Trophoblast cell (in vitro differentiated cells and primary cell): ENCODE measurements around the gene CACNA1C.

Experiments used
- DNase-seq, 2 donors: peaks; one replicate each; pipeline ENCODE4 v3.0.0-alpha.2; 2016
- H2AFZ ChIP-seq: 2 replicates; pipeline ENCODE4 v1.6.1; 2013; ENCODE audit warnings: low read length, moderate library complexity, mild to moderate bottlenecking; ENCODE audit not compliant: insufficient read depth, poor library complexity
- H2AK5ac ChIP-seq: 2 replicates; pipeline ENCODE4 v1.6.1; 2013; ENCODE audit warnings: mild to moderate bottlenecking, low read length
- H2BK120ac ChIP-seq: 2 replicates; pipeline ENCODE4 v1.6.1; 2013; ENCODE audit warnings: low read length, mild to moderate bottlenecking, moderate library complexity; ENCODE audit not compliant: insufficient read depth, poor library complexity
- H2BK12ac ChIP-seq: 2 replicates; pipeline ENCODE4 v1.6.1; 2013; ENCODE audit warnings: mild to moderate bottlenecking, low read length, moderate library complexity
- H2BK5ac ChIP-seq: 2 replicates; pipeline ENCODE4 v1.6.1; 2013; ENCODE audit warnings: low read length, low read depth, moderate library complexity, mild to moderate bottlenecking; ENCODE audit not compliant: poor library complexity
- H3K14ac ChIP-seq: 2 replicates; pipeline ENCODE4 v1.6.1; 2013; ENCODE audit warnings: mild to moderate bottlenecking, low read length
- H3K18ac ChIP-seq: 2 replicates; pipeline ENCODE4 v1.6.1; 2013; ENCODE audit warnings: mild to moderate bottlenecking, low read length
- H3K23ac ChIP-seq: 2 replicates; pipeline ENCODE4 v1.6.1; 2013; ENCODE audit warnings: low read length
- H3K27ac ChIP-seq: 2 replicates; pipeline ENCODE4 v1.5.1; 2013; ENCODE audit warnings: low read depth, mild to moderate bottlenecking, inconsistent platforms, low read length, moderate library complexity
- H3K27me3 ChIP-seq: 2 replicates; pipeline ENCODE4 v1.6.1; 2013; ENCODE audit warnings: inconsistent platforms, mild to moderate bottlenecking, low read length, moderate library complexity; ENCODE audit not compliant: insufficient read depth
- H3K36me3 ChIP-seq, 2 experiments: 1 replicate in 1 of 2; 2 replicates in 1 of 2; pipeline ENCODE4 v1.6.1; 2013; ENCODE audit warnings: low read length in 2 of 2, mild to moderate bottlenecking in 2 of 2, moderate library complexity in 1 of 2; ENCODE audit not compliant: insufficient read depth in 2 of 2, control insufficient read depth in 1 of 2
- H3K4ac ChIP-seq: 2 replicates; pipeline ENCODE4 v1.6.1; 2013; ENCODE audit warnings: low read depth, mild to moderate bottlenecking, low read length, moderate library complexity
- H3K4me1 ChIP-seq, 2 experiments: 1 replicate in 1 of 2; 2 replicates in 1 of 2; pipeline ENCODE4 v1.6.1; 2013; ENCODE audit warnings: low read length in 2 of 2, mild to moderate bottlenecking in 2 of 2, moderate library complexity in 1 of 2; ENCODE audit not compliant: insufficient read depth in 2 of 2, control insufficient read depth in 1 of 2
- H3K4me2 ChIP-seq: 2 replicates; pipeline ENCODE4 v1.6.1; 2013; ENCODE audit warnings: inconsistent platforms, mild to moderate bottlenecking, low read length, moderate library complexity
- H3K4me3 ChIP-seq: 2 replicates; pipeline ENCODE4 v1.5.1; 2013; ENCODE audit warnings: mild to moderate bottlenecking, low read depth, low read length, inconsistent platforms
- H3K79me1 ChIP-seq: one replicate; pipeline ENCODE4 v1.6.1; 2013; ENCODE audit warnings: low read length
- H3K79me2 ChIP-seq: 2 replicates; pipeline ENCODE4 v1.6.1; 2013; ENCODE audit warnings: low read length, mild to moderate bottlenecking; ENCODE audit not compliant: control insufficient read depth, insufficient read depth, poor library complexity
- H3K9ac ChIP-seq: 2 replicates; pipeline ENCODE4 v1.6.1; 2013; ENCODE audit warnings: mild to moderate bottlenecking, low read length
- H3K9me3 ChIP-seq: 2 replicates; pipeline ENCODE4 v1.6.1; 2013; ENCODE audit warnings: low read depth, mild to moderate bottlenecking, control low read depth, inconsistent platforms, low read length; ENCODE audit not compliant: insufficient read depth
- H4K12ac ChIP-seq: 2 replicates; pipeline ENCODE4 v1.6.1; 2013; ENCODE audit warnings: low read depth, mild to moderate bottlenecking, low read length, moderate library complexity
- H4K8ac ChIP-seq: 2 replicates; pipeline ENCODE4 v1.6.1; 2013; ENCODE audit warnings: low read depth, mild to moderate bottlenecking, low read length, moderate library complexity
- H4K91ac ChIP-seq: one replicate; pipeline ENCODE4 v1.6.1; 2013; ENCODE audit warnings: low read depth, mild to moderate bottlenecking, low read length, moderate library complexity
- WGBS: extraction: QIAGEN DNeasy Blood & Tissue Kit; methylation state at CpG from one replicate; pipeline ENCODE4 v1.1.7; 2013; ENCODE audit warnings: missing lambda C conversion rate; ENCODE audit not compliant: insufficient read length, insufficient coverage; ENCODE audit errors: extremely low coverage; 5-methylcytosine and 5-hydroxymethylcytosine counted together

Gene CACNA1C

DNA sequence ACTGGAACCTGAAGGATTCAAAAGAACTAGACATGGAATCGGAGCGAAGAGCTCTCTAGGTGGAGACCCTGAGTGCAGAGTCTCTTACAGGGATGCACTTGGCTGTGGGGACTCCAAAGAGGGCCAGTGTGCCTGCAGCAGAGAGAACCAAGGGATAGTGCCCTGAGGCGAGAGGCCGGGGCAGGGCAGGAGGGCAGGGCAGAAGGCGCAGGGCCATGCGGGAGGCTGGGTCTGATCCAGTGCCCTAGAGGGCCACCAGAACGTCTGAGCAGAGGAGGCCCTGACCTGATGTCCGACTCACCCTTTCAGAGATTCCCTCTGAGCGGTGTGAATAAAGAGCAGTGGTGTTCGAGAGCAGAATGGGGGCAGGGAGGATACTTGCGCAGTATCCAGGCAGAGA is 536.6 kb downstream of the CACNA1C start:
- H3K4me1 ChIP-seq, result no peaks in the 10 kb centered on the region
- H3K9ac ChIP-seq, result no peak overlapping the region
- H4K91ac ChIP-seq, result no peak overlapping the region
- H3K79me1 ChIP-seq, result no peaks in the 10 kb centered on the region
- no peak overlapping the region for H2AK5ac ChIP-seq
- H4K8ac ChIP-seq, result no peak overlapping the region
- no peaks in the 10 kb centered on the region for H3K27me3 ChIP-seq
- H4K12ac ChIP-seq, result no peak overlapping the region
- no peak overlapping the region for H3K4me2 ChIP-seq
- no peak overlapping the region for H3K4me3 ChIP-seq
- H3K14ac ChIP-seq, result no peak overlapping the region
- H2BK5ac ChIP-seq, result no peak overlapping the region
- H3K9me3 ChIP-seq, result peaks cover 12% of the 10 kb centered on the region
- no CpG with 5 or more reads among the region's 11 CpGs for WGBS
- no peak overlapping the region for H3K4ac ChIP-seq
- H2BK12ac ChIP-seq, result no peak overlapping the region
- H3K79me2 ChIP-seq, result no peaks in the 10 kb centered on the region
- H3K18ac ChIP-seq, result no peak overlapping the region
- H3K36me3 ChIP-seq, result peaks cover 4 to 10% of the 10 kb centered on the region in 2 experiments
- no peak overlapping the region for H3K27ac ChIP-seq
- no peak overlapping the region for H2AFZ ChIP-seq
- no peak overlapping the region for H2BK120ac ChIP-seq
- DNase-seq, result peak; percentile 38 to 65
- no peak overlapping the region for H3K23ac ChIP-seq

DNA sequence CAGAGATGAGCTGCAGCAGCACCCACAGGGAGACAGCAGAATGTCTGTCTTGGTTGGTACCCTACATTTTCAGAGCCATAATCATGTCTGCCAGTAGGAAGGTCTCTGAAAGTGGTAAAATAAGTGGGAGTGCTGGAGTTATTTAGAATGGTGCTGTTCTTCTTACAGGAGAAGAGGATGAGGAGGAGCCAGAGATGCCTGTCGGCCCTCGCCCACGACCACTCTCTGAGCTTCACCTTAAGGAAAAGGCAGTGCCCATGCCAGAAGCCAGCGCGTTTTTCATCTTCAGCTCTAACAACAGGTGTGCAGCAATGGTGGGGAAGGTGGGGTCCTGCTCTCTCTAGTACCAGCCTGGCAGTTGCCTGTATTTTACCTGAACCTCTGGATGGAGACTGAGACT is 540.3 kb downstream of the CACNA1C start:
- peaks cover 13% of the 10 kb centered on the region for H3K9me3 ChIP-seq
- no peak overlapping the region for H2AK5ac ChIP-seq
- no peaks in the 10 kb centered on the region for H3K27me3 ChIP-seq
- H2BK12ac ChIP-seq, result no peak overlapping the region
- no peak overlapping the region for H3K4me2 ChIP-seq
- no peak overlapping the region for H3K4me3 ChIP-seq
- no peak for DNase-seq
- no peak overlapping the region for H3K23ac ChIP-seq
- no peak overlapping the region for H3K27ac ChIP-seq
- no peak overlapping the region for H3K4ac ChIP-seq
- H4K91ac ChIP-seq, result no peak overlapping the region
- H3K79me2 ChIP-seq, result no peaks in the 10 kb centered on the region
- H3K36me3 ChIP-seq, result peaks cover 8 to 22% of the 10 kb centered on the region in 2 experiments
- no peak overlapping the region for H3K14ac ChIP-seq
- no peak overlapping the region for H3K18ac ChIP-seq
- no peaks in the 10 kb centered on the region for H3K4me1 ChIP-seq
- H3K9ac ChIP-seq, result no peak overlapping the region
- H2AFZ ChIP-seq, result no peak overlapping the region
- H3K79me1 ChIP-seq, result no peaks in the 10 kb centered on the region
- H4K12ac ChIP-seq, result no peak overlapping the region
- WGBS, result no CpG with 5 or more reads among the region's 5 CpGs
- no peak overlapping the region for H2BK5ac ChIP-seq
- no peak overlapping the region for H2BK120ac ChIP-seq
- no peak overlapping the region for H4K8ac ChIP-seq

DNA sequence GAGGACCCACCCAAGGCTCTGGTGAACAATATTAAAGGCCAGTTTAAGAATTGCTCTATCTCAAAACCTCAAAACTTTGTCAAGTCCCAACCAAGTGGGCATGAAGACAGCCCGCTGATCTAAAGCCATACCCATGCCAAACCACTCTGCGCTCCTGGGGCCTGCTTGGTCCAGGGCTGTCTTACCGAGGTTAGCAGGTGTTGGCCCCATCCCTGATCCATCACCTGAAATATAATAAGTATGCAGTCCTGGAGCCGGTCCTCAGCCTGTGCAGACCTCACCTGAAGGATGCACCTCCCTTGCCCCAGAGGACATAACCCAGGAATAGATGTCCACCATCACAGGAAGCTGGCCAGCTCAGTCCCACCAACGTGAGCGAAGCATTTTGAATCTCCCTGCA is 543.7 kb downstream of the CACNA1C start:
- Histone ChIP-seq H3K4ac (no peak overlapping the region), H3K4me2 (no peak overlapping the region), H2AFZ (no peak overlapping the region), H2BK5ac (no peak overlapping the region), H3K18ac (no peak overlapping the region), H3K27me3 (no peaks in the 10 kb centered on the region), H3K9ac (no peak overlapping the region), H3K36me3 (peaks cover 6 to 24% of the 10 kb centered on the region in 2 experiments), H4K91ac (no peak overlapping the region), H4K8ac (no peak overlapping the region), H3K9me3 (peaks cover 12% of the 10 kb centered on the region), H3K14ac (no peak overlapping the region), H2AK5ac (no peak overlapping the region), H3K27ac (no peak overlapping the region), H3K4me3 (no peak overlapping the region), H3K79me1 (no peaks in the 10 kb centered on the region), H3K79me2 (no peaks in the 10 kb centered on the region), H2BK12ac (no peak overlapping the region), H2BK120ac (no peak overlapping the region), H3K23ac (no peak overlapping the region), H3K4me1 (peaks cover 0 to 3% of the 10 kb centered on the region in 2 experiments), H4K12ac (no peak overlapping the region)
- DNase-seq, result no peak
- WGBS, result no CpG with 5 or more reads among the region's 6 CpGs

DNA sequence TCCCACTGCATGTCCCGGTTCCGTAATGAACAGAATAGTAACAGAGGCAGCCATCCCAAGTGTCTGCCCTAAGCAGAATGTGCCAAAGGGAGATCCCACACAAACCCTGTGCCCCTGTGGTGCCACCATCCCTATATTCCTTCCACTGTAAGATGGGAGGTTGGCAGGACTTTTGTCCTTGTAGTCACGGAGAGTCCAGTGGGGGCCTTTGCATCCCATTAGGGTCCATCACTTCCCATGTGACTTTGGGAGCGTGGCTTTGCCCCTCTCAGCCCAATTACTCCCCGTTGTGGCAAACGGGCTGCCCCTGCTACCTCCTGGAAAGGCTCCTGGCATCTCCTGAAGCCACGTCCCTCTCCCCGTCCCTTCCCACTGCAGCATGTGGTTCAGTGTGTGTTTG is 552.5 kb downstream of the CACNA1C start:
- Histone ChIP-seq H3K4ac (no peak overlapping the region), H3K9me3 (peaks cover under 1% of the 10 kb centered on the region), H3K4me2 (no peak overlapping the region), H4K12ac (no peak overlapping the region), H3K27me3 (no peaks in the 10 kb centered on the region), H3K79me2 (no peaks in the 10 kb centered on the region), H3K14ac (no peak overlapping the region), H3K23ac (no peak overlapping the region), H3K4me1 (peaks cover 0 to 3% of the 10 kb centered on the region in 2 experiments), H2BK5ac (no peak overlapping the region), H2BK12ac (no peak overlapping the region), H3K36me3 (peaks cover 4 to 12% of the 10 kb centered on the region in 2 experiments), H3K18ac (no peak overlapping the region), H2BK120ac (no peak overlapping the region), H4K91ac (no peak overlapping the region), H2AK5ac (no peak overlapping the region), H2AFZ (no peak overlapping the region), H3K9ac (no peak overlapping the region), H3K79me1 (no peaks in the 10 kb centered on the region), H3K27ac (no peak overlapping the region), H3K4me3 (no peak overlapping the region), H4K8ac (no peak overlapping the region)
- DNase-seq, result no peak
- no CpG with 5 or more reads among the region's 8 CpGs for WGBS
